NCI-H128 (cell line): Measurements from ENCODE around the gene CCDC149.
A peak's percentile ranks its signal among the peaks of the same experiment; 100 is the strongest.

ENCODE experiments used
- DNase-seq: peaks from one replicate; lab custom pipeline; 2025; ENCODE audit not compliant: unreplicated experiment; lab: John Stamatoyannopoulos, UW

Gene CCDC149

GRCh38 chr4:24912252-24913118 lies at the start of gene CCDC149:
Gene CCDC149 (minus strand): TSS chr4:24913042. CDS start chr4:24912864, 178 bp downstream.
- DNase-seq = peak; percentile 60

- no peak for DNase-seq
These were observed 45.0 kb upstream of the CCDC149 start for GRCh38 chr4:24957886-24958285.

GRCh38 chr4:24956763-24957162 lies 43.9 kb upstream of the CCDC149 start:
- no peak for DNase-seq

GRCh38 chr4:24956091-24956490 lies 43.2 kb upstream of the CCDC149 start:
- DNase-seq = no peak

- DNase-seq = no peak
These were observed 39.8 kb upstream of the CCDC149 start for GRCh38 chr4:24952667-24953066.

GRCh38 chr4:24949970-24950369 lies 37.1 kb upstream of the CCDC149 start:
- no peak for DNase-seq

- DNase-seq = no peak
These were observed 25.1 kb upstream of the CCDC149 start for GRCh38 chr4:24937917-24938281.

- DNase-seq = no peak
These were observed 24.5 kb upstream of the CCDC149 start for GRCh38 chr4:24937176-24937916.

- no peak for DNase-seq
These were observed 23.0 kb upstream of the CCDC149 start for GRCh38 chr4:24935856-24936255.

GRCh38 chr4:24934311-24934710 lies 21.5 kb upstream of the CCDC149 start:
- no peak for DNase-seq

GRCh38 chr4:24933684-24934275 lies 20.9 kb upstream of the CCDC149 start:
- no peak for DNase-seq

- no peak for DNase-seq
These were observed 19.8 kb upstream of the CCDC149 start for GRCh38 chr4:24932515-24933225.

GRCh38 chr4:24930151-24930550 lies 17.3 kb upstream of the CCDC149 start:
- no peak for DNase-seq

GRCh38 chr4:24928708-24929107 lies 15.9 kb upstream of the CCDC149 start:
- DNase-seq = no peak

- DNase-seq = no peak
These were observed 14.2 kb upstream of the CCDC149 start for GRCh38 chr4:24927049-24927448.

- no peak for DNase-seq
These were observed 11.5 kb upstream of the CCDC149 start for GRCh38 chr4:24924309-24924781.

- no peak for DNase-seq
These were observed 10.7 kb upstream of the CCDC149 start for GRCh38 chr4:24923550-24923949.

GRCh38 chr4:24923002-24923401 lies 10.2 kb upstream of the CCDC149 start:
- DNase-seq = no peak

GRCh38 chr4:24922416-24922815 lies 9.6 kb upstream of the CCDC149 start:
- DNase-seq = no peak

- no peak for DNase-seq
These were observed 8.6 kb upstream of the CCDC149 start for GRCh38 chr4:24921491-24921890.

- no peak for DNase-seq
These were observed 7.2 kb upstream of the CCDC149 start for GRCh38 chr4:24920008-24920407.
